Endothelial cell of umbilical vein (primary cell): ENCODE results near the gene ACD.

Experiments used
- CTCF ChIP-seq, 2 donors: IDR thresholded peaks; 1 replicate in 1 of 2; 2 replicates in 1 of 2; pipeline ENCODE4 v1.5.1; 2011; ENCODE audit warnings: low read length in 2 of 2, mild to moderate bottlenecking in 2 of 2, moderate library complexity in 2 of 2, control low read depth in 1 of 2, inconsistent platforms in 1 of 2, low read depth in 1 of 2; ENCODE audit not compliant: insufficient read depth in 1 of 2; ENCODE audit errors: extremely low read depth in 1 of 2
- EZH2 ChIP-seq: IDR thresholded peaks from 2 replicates; pipeline ENCODE4 v1.6.1; 2012; ENCODE audit warnings: borderline replicate concordance, low read depth, mild to moderate bottlenecking, moderate library complexity, low read length, inconsistent platforms; ENCODE audit not compliant: severe bottlenecking
- GATA2 ChIP-seq: IDR thresholded peaks from 2 replicates; pipeline ENCODE4 v1.7.0; 2011; ENCODE audit warnings: low read depth, mild to moderate bottlenecking, moderate library complexity, mixed read lengths, low read length; ENCODE audit not compliant: insufficient read length, insufficient read depth
- MAX ChIP-seq: IDR thresholded peaks from 2 replicates; pipeline ENCODE4 v1.6.1; 2011; ENCODE audit not compliant: insufficient read depth, insufficient read length
- POLR2A ChIP-seq: IDR thresholded peaks from 2 replicates; pipeline ENCODE4 v1.6.1; 2012; ENCODE audit warnings: low read depth, mild to moderate bottlenecking, control low read depth, low read length
- POLR2AphosphoS5 ChIP-seq: IDR thresholded peaks from 2 replicates; pipeline ENCODE4 v1.6.1; 2012; ENCODE audit warnings: low read depth, mild to moderate bottlenecking, control low read depth, low read length, moderate library complexity; ENCODE audit not compliant: insufficient read depth

- TF ChIP-seq CTCF (IDR thresholded peaks at IDR 0.05; ENCODE audit: extremely low read depth in 1 of 2, insufficient read depth in 1 of 2, low read depth in 1 of 2, low read length in 2 of 2) = no peak
- no peak for TF ChIP-seq EZH2
- TF ChIP-seq POLR2A = no peak
- no peak for TF ChIP-seq POLR2AphosphoS5
- TF ChIP-seq MAX = no peak
- no peak for TF ChIP-seq GATA2
Measured at GRCh38 chr16:67656344-67657016, 3.6 kb downstream of the ACD start.
